K562 (cell line): ENCODE results near the gene PLK5. TPM values are rescaled to one million over a fixed set of nuclear protein-coding genes. Genes with fewer than 3 reads are reported as not detected.

Experiments used
- BMI1 ChIP-seq: fragments of 150-350 bp; IDR thresholded peaks from 2 replicates; pipeline ENCODE4 v1.6.1; 2014; ENCODE audit warnings: low read length
- CTBP1 ChIP-seq: fragments of 450-650 bp; IDR thresholded peaks from 2 replicates; pipeline ENCODE4 v1.6.1; 2016; ENCODE audit warnings: borderline replicate concordance
- DDX20 ChIP-seq: fragments of 450-650 bp; IDR thresholded peaks from 2 replicates; pipeline ENCODE4 v1.6.1; 2016; ENCODE audit warnings: missing genetic modification characterization, low read depth, mild to moderate bottlenecking, missing compliant biosample characterization, moderate library complexity
- ETV6 ChIP-seq, 3 experiments: fragments of 150-350 bp in 1 of 3; sonication (generic) in 1 of 3; formaldehyde crosslinking in 1 of 3; IDR thresholded peaks; 2 replicates each; pipeline versions ENCODE4 v1.6.1 to v1.8.0; 2014 to 2022; ENCODE audit warnings: borderline replicate concordance in 2 of 3, low read depth in 2 of 3, antibody characterized with exemption in 1 of 3, low read length in 1 of 3, mild to moderate bottlenecking in 1 of 3, missing genetic modification reagents in 1 of 3
- HSF4 ChIP-seq: fragments of 250-450 bp; sonication (Bioruptor Pico); IDR thresholded peaks from 2 replicates; pipeline ENCODE4 v2.1.2; 2022; ENCODE audit warnings: mild to moderate bottlenecking, moderate library complexity, borderline replicate concordance
- KLF1 ChIP-seq: fragments of 450-650 bp; IDR thresholded peaks from 2 replicates; pipeline ENCODE4 v1.6.1; 2016; ENCODE audit warnings: missing genetic modification characterization, missing compliant biosample characterization
- NFE2L1 ChIP-seq: fragments of 450-650 bp; IDR thresholded peaks from 2 replicates; pipeline ENCODE4 v1.6.1; 2016; ENCODE audit warnings: missing genetic modification characterization, low read depth, mild to moderate bottlenecking, missing compliant biosample characterization, moderate library complexity, borderline replicate concordance
- NRF1 ChIP-seq, 2 experiments: fragments of 450-650 bp; IDR thresholded peaks in 1 of 2; conservative IDR thresholded peaks in 1 of 2; 2 replicates each; pipeline ENCODE4 v1.6.1; 2014; ENCODE audit warnings: mild to moderate bottlenecking in 2 of 2
- NUFIP1 ChIP-seq: fragments of 450-650 bp; IDR thresholded peaks from 2 replicates; pipeline ENCODE4 v1.6.1; 2018; ENCODE audit not compliant: partially characterized antibody
- OTX1 ChIP-seq: fragments of 450-650 bp; formaldehyde crosslinking; IDR thresholded peaks from 2 replicates; pipeline ENCODE4 v1.4.0; 2022; ENCODE audit warnings: mild to moderate bottlenecking
- PRPF4 ChIP-seq: fragments of 200-400 bp; formaldehyde crosslinking; IDR thresholded peaks from one replicate; pipeline ENCODE4 v1.6.1; 2017; ENCODE audit warnings: low read length, low read depth, mild to moderate bottlenecking; ENCODE audit not compliant: insufficient read depth, poor library complexity, severe bottlenecking
- RBM15 ChIP-seq: fragments of 200-400 bp; formaldehyde crosslinking; IDR thresholded peaks from 2 replicates; pipeline ENCODE4 v1.6.1; 2018; ENCODE audit warnings: mild to moderate bottlenecking, low read length, moderate library complexity; ENCODE audit not compliant: insufficient read depth
- RNF2 ChIP-seq: sonication (generic); IDR thresholded peaks from 2 replicates; pipeline ENCODE4 v1.6.1; 2016
- RUNX1 ChIP-seq: sonication (generic); IDR thresholded peaks from 2 replicates; pipeline ENCODE4 v1.6.1; 2016; ENCODE audit warnings: antibody characterized with exemption, low read depth
- SP2 ChIP-seq: IDR thresholded peaks from 2 replicates; pipeline ENCODE4 v1.6.1; 2011; ENCODE audit warnings: mild to moderate bottlenecking, low read depth, low read length, moderate library complexity; ENCODE audit not compliant: poor library complexity, severe bottlenecking; ENCODE audit errors: extremely low read depth
- SRSF1 ChIP-seq: fragments of 200-400 bp; formaldehyde crosslinking; IDR thresholded peaks from 2 replicates; pipeline ENCODE4 v1.6.1; 2017; ENCODE audit warnings: mild to moderate bottlenecking, low read depth, low read length, moderate library complexity
- ZNF23 ChIP-seq: fragments of 250-450 bp; sonication (Bioruptor Pico); IDR thresholded peaks from 2 replicates; pipeline ENCODE4 v1.4.0; 2020; ENCODE audit warnings: mild to moderate bottlenecking
- ZNF431 ChIP-seq: sonication (generic); formaldehyde crosslinking; IDR thresholded peaks from 2 replicates; pipeline ENCODE4 v1.8.0; 2022; ENCODE audit warnings: mild to moderate bottlenecking, missing genetic modification reagents
- ZNF551 ChIP-seq: fragments of 250-450 bp; sonication (Bioruptor Pico); IDR thresholded peaks from 2 replicates; pipeline ENCODE4 v1.5.0; 2021; ENCODE audit warnings: mild to moderate bottlenecking, moderate library complexity
- ZNF592 ChIP-seq: fragments of 450-650 bp; IDR thresholded peaks from 2 replicates; pipeline ENCODE4 v1.6.1; 2017; ENCODE audit warnings: antibody characterized with exemption, mild to moderate bottlenecking
- ZNF699 ChIP-seq: fragments of 250-450 bp; sonication (Bioruptor Pico); IDR thresholded peaks from 2 replicates; pipeline ENCODE4 v1.8.0; 2021; ENCODE audit warnings: mild to moderate bottlenecking, moderate library complexity; ENCODE audit not compliant: insufficient replicate concordance
- ZNF75A ChIP-seq: fragments of 450-650 bp; formaldehyde crosslinking; IDR thresholded peaks from 2 replicates; pipeline ENCODE4 v1.4.0; 2020; ENCODE audit warnings: mild to moderate bottlenecking
- polyA plus RNA-seq, 8 experiments: library from polyadenylated mRNA; depleted of rRNA in 4 of 8; stranded (reverse) in 5 of 8; unstranded in 3 of 8; fragments of >200 nt; fragmentation: Nextera tagmentation in 2 of 8; fragmentation: Illumina TruSeq in 1 of 8; extraction: Ambion mirVana in 2 of 8; extraction: Trizol in 1 of 8; gene quantifications; 2 replicates each; pipeline versions ENCODE4 v1.2.1 to v1.2.3, GENCODE V29; 2011 to 2014; ENCODE audit warnings: inconsistent platforms in 1 of 8, missing spikeins in 1 of 8
- total RNA-seq, 7 experiments: library from RNA; depleted of rRNA in 6 of 7; stranded (reverse); fragments of >200 nt in 6 of 7; fragmentation: Illumina TruSeq in 2 of 7; extraction: Trizol in 2 of 7; gene quantifications; 2 replicates each; pipeline versions ENCODE4 v1.2.1 to v1.2.3, GENCODE V29; 2011 to 2021; ENCODE audit warnings: low replicate concordance in 1 of 7
- TF ChIP-seq, protein P1 (sequence below): fragments of 250-450 bp; sonication (Bioruptor Pico); IDR thresholded peaks from 2 replicates; pipeline ENCODE4 v1.5.1; 2021; ENCODE audit warnings: mild to moderate bottlenecking

Gene PLK5
- total and polyA plus RNA-seq, 9 of the 15 experiments (the other 6 are each of a cell fraction or from before 2014, with no cell fraction given), result 0.04 to 0.23 (median 0.11) TPM; not detected in 5

DNA sequence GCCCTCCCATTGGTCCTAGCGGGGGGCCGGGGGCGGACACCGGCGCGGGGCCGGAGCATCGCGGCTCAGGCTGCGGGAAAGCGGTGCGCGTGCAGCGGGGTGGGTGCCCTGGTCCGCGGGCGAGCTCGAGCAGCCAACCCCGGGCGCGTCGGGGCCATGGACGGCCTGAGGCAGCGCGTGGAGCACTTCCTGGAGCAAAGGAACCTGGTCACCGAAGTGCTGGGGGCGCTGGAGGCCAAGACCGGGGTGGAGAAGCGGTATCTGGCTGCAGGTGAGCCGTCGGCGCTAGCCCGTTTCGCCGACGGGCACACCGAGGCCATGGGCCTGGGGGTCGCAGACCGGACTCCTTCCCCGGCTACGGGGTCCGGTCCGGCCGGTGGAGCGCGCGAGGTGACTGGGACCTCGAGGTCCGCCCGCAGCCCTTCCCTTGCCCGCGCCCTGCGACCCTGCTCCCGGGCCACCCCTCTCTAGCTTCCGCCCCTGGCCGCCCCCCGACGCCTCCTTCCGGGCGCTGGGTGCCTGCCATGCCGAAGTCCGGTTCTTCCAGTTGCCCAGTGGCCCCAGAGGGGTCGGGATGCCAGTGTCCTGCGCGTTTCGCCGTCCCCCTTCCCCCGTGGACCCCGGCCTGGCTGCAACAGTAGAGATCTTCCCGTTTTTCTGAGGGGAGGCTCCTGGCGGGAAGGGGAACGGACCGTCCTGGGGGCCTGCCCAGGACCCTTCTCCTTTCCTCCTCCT lies 32.6 kb upstream of the PLK5 start, which contains the start of gene REEP6 (continued):
- no peak for TF ChIP-seq PRPF4
- TF ChIP-seq ZNF551, result no peak
- no peak for TF ChIP-seq SP2
- TF ChIP-seq ZNF431 (CRISPR knock-in tag), result 0 out of 2 replicates have a peak, but pooled peaks have one; percentile 21
- peak; percentile 81 for TF ChIP-seq CTBP1
- TF ChIP-seq OTX1, result no peak
- peak; percentile 82 to 83; a peak in 2 of 4 replicates for TF ChIP-seq NRF1 (conservative IDR thresholded peaks at IDR 0.05 in 1 of 2, IDR thresholded peaks at IDR 0.05 in 1 of 2)
- TF ChIP-seq NUFIP1, result no peak
- no peak for TF ChIP-seq RBM15
- TF ChIP-seq SRSF1, result no peak
- TF ChIP-seq BMI1, result no peak
- no peak; the same call in 1 of the 2 replicates for TF ChIP-seq KLF1 (tag)
- TF ChIP-seq RUNX1, result no peak
- no peak for TF ChIP-seq ZNF699
- TF ChIP-seq DDX20 (tag), result no peak
- no peak for TF ChIP-seq RNF2
- no peak for TF ChIP-seq NFE2L1
- no peak for TF ChIP-seq HSF4
- TF ChIP-seq ZNF75A (CRISPR knock-in tag), result no peak
- no peak for TF ChIP-seq ETV6 (IDR thresholded peaks at IDR 0.05; ENCODE audit: borderline replicate concordance in 1 of 2, low read depth in 2 of 2, low read length in 1 of 2)
- no peak for TF ChIP-seq ETV6 (CRISPR knock-in tag; IDR thresholded peaks at IDR 0.05; ENCODE audit: borderline replicate concordance)
- TF ChIP-seq ZNF23, result no peak
- no peak for TF ChIP-seq ZNF592
- TF ChIP-seq, protein P1, sequence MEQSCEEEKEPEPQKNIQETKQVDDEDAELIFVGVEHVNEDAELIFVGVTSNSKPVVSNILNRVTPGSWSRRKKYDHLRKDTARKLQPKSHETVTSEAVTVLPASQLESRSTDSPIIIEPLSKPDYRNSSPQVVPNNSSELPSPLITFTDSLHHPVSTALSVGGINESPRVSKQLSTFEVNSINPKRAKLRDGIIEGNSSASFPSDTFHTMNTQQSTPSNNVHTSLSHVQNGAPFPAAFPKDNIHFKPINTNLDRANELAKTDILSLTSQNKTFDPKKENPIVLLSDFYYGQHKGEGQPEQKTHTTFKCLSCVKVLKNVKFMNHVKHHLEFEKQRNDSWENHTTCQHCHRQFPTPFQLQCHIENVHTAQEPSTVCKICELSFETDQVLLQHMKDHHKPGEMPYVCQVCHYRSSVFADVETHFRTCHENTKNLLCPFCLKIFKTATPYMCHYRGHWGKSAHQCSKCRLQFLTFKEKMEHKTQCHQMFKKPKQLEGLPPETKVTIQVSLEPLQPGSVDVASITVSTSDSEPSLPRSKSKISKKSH (CRISPR knock-in tag), result no peak
